Peyer's patch (tissue), 4 donors: ENCODE measurements around the gene ROBO1. TPM values are rescaled to one million over a fixed set of nuclear protein-coding genes. Genes with fewer than 3 reads are reported as not detected.

Source experiments
- DNase-seq, 3 donors: peaks; one replicate each; pipeline ENCODE4 v3.0.0-alpha.2; 2017 to 2019
- H3K27ac ChIP-seq, 4 donors: fragments of 200-600 bp; sonication (generic); one replicate each; pipeline ENCODE4 v1.5.1; 2016 to 2019
- H3K27me3 ChIP-seq, 2 donors: fragments of 200-600 bp; sonication (generic); one replicate each; pipeline ENCODE4 v1.5.1; 2019
- H3K36me3 ChIP-seq, 3 donors: fragments of 200-600 bp; sonication (generic); one replicate each; pipeline ENCODE4 v1.5.1; 2016 to 2019
- H3K4me1 ChIP-seq, 4 donors: fragments of 200-600 bp; sonication (generic); one replicate each; pipeline ENCODE4 v1.5.1; 2016 to 2019
- H3K4me3 ChIP-seq, 4 donors: fragments of 200-600 bp; sonication (generic); 1 replicate in 3 of 4; 2 replicates in 1 of 4; pipeline ENCODE4 v1.5.1; 2016 to 2019; ENCODE audit warnings: mild to moderate bottlenecking in 1 of 4
- H3K9me3 ChIP-seq, 4 donors: fragments of 200-600 bp; sonication (generic); one replicate each; pipeline ENCODE4 v1.5.1; 2016 to 2019; ENCODE audit warnings: mild to moderate bottlenecking in 1 of 4
- POLR2A ChIP-seq, 2 donors: fragments of 450-650 bp; IDR thresholded peaks; one replicate each; pipeline ENCODE4 v1.5.1; 2017; ENCODE audit warnings: antibody characterized with exemption in 2 of 2, mild to moderate bottlenecking in 2 of 2, moderate library complexity in 2 of 2
- total RNA-seq, 4 donors: library from RNA; depleted of rRNA; stranded (reverse); fragments of >200 nt; gene quantifications; one replicate each; pipeline ENCODE4 v1.1.0, GENCODE V29; 2016
- TF ChIP-seq, protein P1 (sequence below), 6 experiments: fragments of 450-650 bp in 4 of 6; fragments of 200-600 bp in 2 of 6; sonication (generic) in 1 of 6; IDR thresholded peaks; one replicate each; pipeline ENCODE4 v1.5.1; 2017 to 2019; ENCODE audit warnings: antibody characterized with exemption in 6 of 6, mild to moderate bottlenecking in 3 of 6, moderate library complexity in 1 of 6

ROBO1 gene
- total RNA-seq, 4 donors from 2014 or later = 9.5 to 41.3 (median 24.2) TPM

- H3K27me3 ChIP-seq = no peaks in the 10 kb centered on the region
- H3K36me3 ChIP-seq = no peaks in the 10 kb centered on the region
- TF ChIP-seq, protein P1, sequence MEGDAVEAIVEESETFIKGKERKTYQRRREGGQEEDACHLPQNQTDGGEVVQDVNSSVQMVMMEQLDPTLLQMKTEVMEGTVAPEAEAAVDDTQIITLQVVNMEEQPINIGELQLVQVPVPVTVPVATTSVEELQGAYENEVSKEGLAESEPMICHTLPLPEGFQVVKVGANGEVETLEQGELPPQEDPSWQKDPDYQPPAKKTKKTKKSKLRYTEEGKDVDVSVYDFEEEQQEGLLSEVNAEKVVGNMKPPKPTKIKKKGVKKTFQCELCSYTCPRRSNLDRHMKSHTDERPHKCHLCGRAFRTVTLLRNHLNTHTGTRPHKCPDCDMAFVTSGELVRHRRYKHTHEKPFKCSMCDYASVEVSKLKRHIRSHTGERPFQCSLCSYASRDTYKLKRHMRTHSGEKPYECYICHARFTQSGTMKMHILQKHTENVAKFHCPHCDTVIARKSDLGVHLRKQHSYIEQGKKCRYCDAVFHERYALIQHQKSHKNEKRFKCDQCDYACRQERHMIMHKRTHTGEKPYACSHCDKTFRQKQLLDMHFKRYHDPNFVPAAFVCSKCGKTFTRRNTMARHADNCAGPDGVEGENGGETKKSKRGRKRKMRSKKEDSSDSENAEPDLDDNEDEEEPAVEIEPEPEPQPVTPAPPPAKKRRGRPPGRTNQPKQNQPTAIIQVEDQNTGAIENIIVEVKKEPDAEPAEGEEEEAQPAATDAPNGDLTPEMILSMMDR (IDR thresholded peaks at IDR 0.05) = no peak
- TF ChIP-seq POLR2A (IDR thresholded peaks at IDR 0.05) = no peak
- H3K4me1 ChIP-seq = no peaks in the 10 kb centered on the region
- no peak for DNase-seq
- H3K9me3 ChIP-seq = no peaks in the 10 kb centered on the region
- no peak overlapping the region for H3K4me3 ChIP-seq
- H3K27ac ChIP-seq = no peak overlapping the region
Measured at GRCh38 chr3:79390352-79390751, 377.4 kb downstream of the ROBO1 start.

- TF ChIP-seq, protein P1 (IDR thresholded peaks at IDR 0.05) = no peak
- TF ChIP-seq POLR2A (IDR thresholded peaks at IDR 0.05) = no peak
- no peaks in the 10 kb centered on the region for H3K27me3 ChIP-seq
- H3K27ac ChIP-seq = no peak overlapping the region
- no peaks in the 10 kb centered on the region for H3K4me1 ChIP-seq
- H3K4me3 ChIP-seq = no peak overlapping the region
- H3K9me3 ChIP-seq = no peaks in the 10 kb centered on the region
- no peaks in the 10 kb centered on the region for H3K36me3 ChIP-seq
- DNase-seq = no peak
Measured at GRCh38 chr3:79385211-79385610, 382.6 kb downstream of the ROBO1 start.

GRCh38 chr3:79383402-79384012 is 384.3 kb downstream of the ROBO1 start:
- Histone ChIP-seq H3K4me1 (no peaks in the 10 kb centered on the region), H3K27ac (no peak overlapping the region), H3K9me3 (no peaks in the 10 kb centered on the region), H3K27me3 (no peaks in the 10 kb centered on the region), H3K36me3 (no peaks in the 10 kb centered on the region), H3K4me3 (no peak overlapping the region)
- no peak for TF ChIP-seq POLR2A (IDR thresholded peaks at IDR 0.05)
- TF ChIP-seq, protein P1 (IDR thresholded peaks at IDR 0.05) = no peak
- no peak for DNase-seq

DNA sequence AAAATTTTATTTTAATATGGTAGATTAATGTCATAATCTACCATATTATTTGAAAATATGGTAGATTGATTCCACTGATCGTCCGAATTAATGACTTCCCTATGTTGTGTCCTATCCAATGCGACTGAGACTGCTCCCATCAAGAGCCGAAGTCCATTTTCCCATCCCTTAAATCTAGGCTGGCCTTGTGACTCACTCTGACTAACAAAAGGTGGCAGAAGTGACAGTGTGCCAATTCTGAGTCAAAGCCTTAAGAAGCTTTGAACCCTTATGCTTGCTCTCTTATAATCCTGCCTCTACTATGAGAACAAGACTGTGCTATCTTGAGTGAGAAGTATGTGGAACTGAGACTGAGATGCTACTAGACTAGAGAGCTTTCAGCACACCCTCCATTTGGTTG is 387.2 kb downstream of the ROBO1 start:
- no peak for DNase-seq
- H3K27me3 ChIP-seq = no peaks in the 10 kb centered on the region
- H3K4me1 ChIP-seq = no peaks in the 10 kb centered on the region
- no peak overlapping the region for H3K4me3 ChIP-seq
- no peak overlapping the region for H3K27ac ChIP-seq
- H3K36me3 ChIP-seq = no peaks in the 10 kb centered on the region
- no peaks in the 10 kb centered on the region for H3K9me3 ChIP-seq
- TF ChIP-seq, protein P1 (IDR thresholded peaks at IDR 0.05) = no peak
- TF ChIP-seq POLR2A (IDR thresholded peaks at IDR 0.05) = no peak

DNA sequence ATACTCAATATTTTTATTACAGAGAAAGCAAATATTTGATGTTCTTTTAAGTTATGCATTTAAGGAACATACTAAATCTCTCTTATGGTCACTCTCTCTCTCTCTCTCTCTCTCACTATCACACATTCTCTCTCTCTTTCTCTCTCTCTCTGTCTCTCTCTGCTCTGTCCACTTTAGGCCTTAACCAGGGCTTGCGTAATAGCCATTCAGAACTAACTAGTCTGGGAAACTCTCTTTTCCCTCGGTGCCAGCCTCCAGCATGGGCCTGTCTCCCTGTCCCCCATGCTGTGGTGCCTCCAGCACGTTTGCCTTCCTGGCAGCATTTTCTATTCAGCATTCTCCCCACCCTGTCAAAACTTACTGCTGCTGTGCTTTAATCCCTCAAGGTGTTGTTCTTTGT is 389.7 kb downstream of the ROBO1 start:
- Histone ChIP-seq H3K27me3 (no peaks in the 10 kb centered on the region), H3K9me3 (no peaks in the 10 kb centered on the region), H3K27ac (no peak overlapping the region), H3K4me3 (no peak overlapping the region), H3K4me1 (no peaks in the 10 kb centered on the region), H3K36me3 (no peaks in the 10 kb centered on the region)
- DNase-seq = no peak
- TF ChIP-seq, protein P1 (IDR thresholded peaks at IDR 0.05) = no peak
- TF ChIP-seq POLR2A (IDR thresholded peaks at IDR 0.05) = no peak

GRCh38 chr3:79369306-79369705 is 398.5 kb downstream of the ROBO1 start:
- no peaks in the 10 kb centered on the region for H3K4me1 ChIP-seq
- no peaks in the 10 kb centered on the region for H3K27me3 ChIP-seq
- H3K4me3 ChIP-seq = no peak overlapping the region
- no peaks in the 10 kb centered on the region for H3K36me3 ChIP-seq
- no peak overlapping the region for H3K27ac ChIP-seq
- TF ChIP-seq POLR2A (IDR thresholded peaks at IDR 0.05) = no peak
- TF ChIP-seq, protein P1 (IDR thresholded peaks at IDR 0.05) = no peak
- H3K9me3 ChIP-seq = no peaks in the 10 kb centered on the region
- no peak for DNase-seq
